Stimulated activated CD8-positive, alpha-beta memory T cell treated with anti-CD3 and anti-CD28 coated beads, Interleukin-7, amount 100 ng/mL, for 48 hours (primary cell): ENCODE data around the gene FAM120C.
A peak's percentile ranks its signal among the peaks of the same experiment; 100 is the strongest.

Source experiments
- DNase-seq, 2 donors: peaks; one replicate each; pipeline ENCODE4 v3.0.0-alpha.2; 2020; ENCODE audit warnings: low read depth in 1 of 2; ENCODE audit errors: extremely low read depth in 1 of 2

The FAM120C gene

GRCh38 chrX:54044126-54044876 lies 138.8 kb downstream of the FAM120C start, which contains the start of gene PHF8:
TSS of gene PHF8 (minus strand) at chrX:54044473. CDS start at chrX:54042728, 1,745 bp downstream.
- peak; percentile 82 to 85 for DNase-seq

- DNase-seq = no peak
These were observed 139.4 kb downstream of the FAM120C start for GRCh38 chrX:54043541-54044125.

- DNase-seq = no peak
These were observed 140.0 kb downstream of the FAM120C start for GRCh38 chrX:54043056-54043455.

GRCh38 chrX:54042609-54043021 lies 140.4 kb downstream of the FAM120C start:
- DNase-seq = no peak

- DNase-seq = no peak
These were observed 152.7 kb downstream of the FAM120C start for GRCh38 chrX:54030329-54030728.

GRCh38 chrX:54029529-54030143 lies 153.4 kb downstream of the FAM120C start:
- no peak for DNase-seq

- no peak for DNase-seq
These were observed 158.7 kb downstream of the FAM120C start for GRCh38 chrX:54024350-54024749.
